Activated CD4-positive, alpha-beta memory T cell treated with anti-CD3 and anti-CD28 coated beads, Interleukin-2, amount 10 ng/mL, durations not matched to agents 7 days and 5 days (primary cell): Measurements from ENCODE around the gene HDAC1. TPM values are rescaled to one million over a fixed set of nuclear protein-coding genes. Genes with fewer than 3 reads are reported as not detected.

Source experiments
- CTCF ChIA-PET: fragments of 350-600 bp; sonication (Branson Sonifier 250); formaldehyde crosslinking; loops from one replicate; lab custom pipeline; 2021; ENCODE audit warnings: antibody characterized with exemption, inconsistent platforms; lab: Charles Lee
- POLR2A ChIA-PET: fragments of 350-600 bp; sonication (Branson Sonifier 250); formaldehyde crosslinking; loops from one replicate; lab custom pipeline; 2021; ENCODE audit warnings: antibody characterized with exemption; lab: Charles Lee
- DNase-seq: peaks from one replicate; pipeline ENCODE4 v3.0.0-alpha.2; 2020
- H3K27ac Mint-ChIP-seq: one replicate; pipeline ENCODE4 v1.8.0; 2021; ENCODE audit warnings: mild to moderate bottlenecking, mixed read lengths
- H3K27me3 Mint-ChIP-seq: one replicate; pipeline ENCODE4 v1.8.0; 2021; ENCODE audit warnings: mixed read lengths
- H3K36me3 Mint-ChIP-seq: one replicate; pipeline ENCODE4 v1.8.0; 2021; ENCODE audit warnings: low read depth, mixed read lengths
- H3K4me1 Mint-ChIP-seq: one replicate; pipeline ENCODE4 v1.8.0; 2021; ENCODE audit warnings: mixed read lengths
- H3K4me3 Mint-ChIP-seq: one replicate; pipeline ENCODE4 v1.8.0; 2021; ENCODE audit warnings: mild to moderate bottlenecking, mixed read lengths
- H3K9me3 Mint-ChIP-seq: one replicate; pipeline ENCODE4 v1.8.0; 2021; ENCODE audit warnings: mixed read lengths
- total RNA-seq, 2 experiments: library from RNA; stranded (reverse); gene quantifications; one replicate each; pipeline ENCODE4 v1.2.3, GENCODE V29; 2021

HDAC1 gene
- total RNA-seq, 2 experiments from 2014 or later = 180 to 185 TPM

- Mint-ChIP-seq H3K4me3 (peak overlapping the region; percentile 5), H3K4me1 (peaks cover 34% of the 10 kb centered on the region), H3K36me3 (peaks cover 61% of the 10 kb centered on the region), H3K9me3 (no peaks in the 10 kb centered on the region), H3K27ac (peak overlapping the region; percentile 17), H3K27me3 (peaks cover 8% of the 10 kb centered on the region)
- CTCF ChIA-PET = interaction anchor here (0.8 to 1.7 kb wide), 2 partner anchors 12 to 14 kb away, joined by 3 to 9 read pairs; no protein-coding TSS in a partner anchor
- POLR2A ChIA-PET = interaction anchor here (1.3 to 2.4 kb wide), 3 partner anchors 11 to 61 kb away, joined by 3 to 14 read pairs (median 6); partner anchors contain the start of gene BSDC1
- no peak for DNase-seq
These were observed 41.5 kb downstream of the HDAC1 start for GRCh38 chr1:32333251-32333963.

DNA sequence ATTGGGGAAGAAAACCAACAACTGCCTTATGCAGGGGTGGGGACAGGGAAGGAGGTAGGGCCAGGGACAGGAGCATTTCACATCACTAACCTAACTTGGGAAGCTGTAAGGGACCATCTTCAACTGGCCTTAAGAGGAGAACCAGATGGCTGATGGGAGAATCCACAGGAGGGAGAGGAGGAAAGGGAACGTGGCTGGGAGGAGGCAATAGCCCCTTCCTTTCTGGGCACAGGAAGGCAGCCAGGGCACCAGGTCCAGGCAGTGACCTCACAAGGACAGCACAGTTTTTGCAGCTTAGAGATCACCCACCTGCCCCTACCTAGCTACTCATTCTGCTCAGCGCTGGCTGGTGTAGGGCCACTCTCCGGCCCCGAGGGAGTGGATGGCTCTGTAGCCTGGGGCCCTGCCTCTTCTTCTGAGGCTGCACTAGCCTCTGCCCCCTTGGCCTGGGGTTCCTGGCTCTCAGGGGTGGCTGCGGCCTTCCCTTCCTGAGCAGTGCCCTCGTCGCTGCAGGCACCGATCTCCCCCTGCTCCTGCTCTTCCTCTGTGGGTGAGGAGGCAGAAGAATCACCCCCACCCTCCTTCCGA is 42.5 kb downstream of the HDAC1 start:
- Mint-ChIP-seq H3K9me3 (no peaks in the 10 kb centered on the region), H3K4me1 (peaks cover 39% of the 10 kb centered on the region), H3K36me3 (peaks cover 52% of the 10 kb centered on the region), H3K27ac (peak overlapping the region; percentile 7), H3K4me3 (peak overlapping the region; percentile 79), H3K27me3 (peaks cover 13% of the 10 kb centered on the region)
- no peak for DNase-seq
- POLR2A ChIA-PET = interaction anchor here (2.4 kb wide), 1 partner anchor 12 kb away, joined by 14 read pairs; no protein-coding TSS in a partner anchor
- CTCF ChIA-PET = interaction anchor here (0.5 kb wide), 2 partner anchors 216 to 227 kb away, joined by 3 read pairs; no protein-coding TSS in a partner anchor

DNA sequence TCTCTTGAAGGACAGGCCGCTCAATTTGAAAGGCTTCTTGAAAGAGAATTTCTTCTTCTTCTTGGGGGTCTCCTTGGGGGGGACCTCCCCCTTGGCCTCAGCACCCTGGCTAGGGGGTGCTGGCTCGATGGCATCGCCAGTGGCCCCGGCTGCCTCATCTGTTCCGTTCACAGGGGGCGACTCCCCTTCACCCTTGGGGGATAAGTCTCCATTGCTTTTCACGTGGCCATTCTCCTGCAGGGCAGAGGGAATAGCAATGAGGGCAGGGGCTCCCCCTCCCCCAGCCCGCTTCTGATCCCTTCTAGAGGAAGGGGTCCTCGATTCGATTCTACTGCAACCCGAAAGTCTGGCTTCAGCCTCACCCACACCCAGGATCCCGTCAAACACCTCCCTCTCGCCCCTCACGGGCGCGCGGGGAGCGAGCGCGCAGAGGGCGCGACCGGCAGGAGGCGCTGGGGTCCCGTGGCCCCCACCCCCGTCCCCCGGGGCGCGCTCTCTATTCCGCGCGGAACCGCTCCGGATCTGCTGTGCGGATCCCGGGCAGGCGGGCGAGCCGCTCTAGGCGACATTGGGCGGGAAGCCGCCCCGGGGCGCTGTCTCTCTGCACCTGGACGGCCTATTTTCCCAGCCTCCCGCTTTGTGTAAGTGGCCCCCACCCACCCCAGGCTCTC is 43.1 kb downstream of the HDAC1 start:
- H3K9me3 Mint-ChIP-seq = no peaks in the 10 kb centered on the region
- peak overlapping the region; percentile 13 for H3K27ac Mint-ChIP-seq
- POLR2A ChIA-PET = interaction anchor here (0.9 to 3.4 kb wide), 13 partner anchors 11 to 139 kb away, joined by 3 to 41 read pairs (median 14); partner anchors contain the start of genes BSDC1, HDAC1 and LCK
- H3K36me3 Mint-ChIP-seq = peaks cover 46% of the 10 kb centered on the region
- CTCF ChIA-PET = interaction anchor here (0.6 to 1.3 kb wide), 7 partner anchors 14 to 159 kb away, joined by 3 to 8 read pairs (median 4); no protein-coding TSS in a partner anchor
- peaks cover 37% of the 10 kb centered on the region for H3K4me1 Mint-ChIP-seq
- H3K4me3 Mint-ChIP-seq = peak overlapping the region; percentile 79
- DNase-seq = peak; percentile 62
- peaks cover 13% of the 10 kb centered on the region for H3K27me3 Mint-ChIP-seq

GRCh38 chr1:32335535-32335789 is 43.6 kb downstream of the HDAC1 start:
- Mint-ChIP-seq H3K9me3 (no peaks in the 10 kb centered on the region), H3K27me3 (peaks cover 13% of the 10 kb centered on the region), H3K36me3 (peaks cover 41% of the 10 kb centered on the region), H3K4me3 (no peak overlapping the region), H3K27ac (no peak overlapping the region), H3K4me1 (peaks cover 37% of the 10 kb centered on the region)
- no peak for DNase-seq
- CTCF ChIA-PET = interaction anchor here (0.5 to 2.2 kb wide), 18 partner anchors 10 to 228 kb away, joined by 3 to 16 read pairs (median 4); partner anchors contain the start of gene KPNA6
- POLR2A ChIA-PET = interaction anchor here (0.9 to 3.4 kb wide), 19 partner anchors 11 to 315 kb away, joined by 3 to 41 read pairs (median 7); partner anchors contain the start of genes BSDC1, HDAC1, IQCC and LCK

DNA sequence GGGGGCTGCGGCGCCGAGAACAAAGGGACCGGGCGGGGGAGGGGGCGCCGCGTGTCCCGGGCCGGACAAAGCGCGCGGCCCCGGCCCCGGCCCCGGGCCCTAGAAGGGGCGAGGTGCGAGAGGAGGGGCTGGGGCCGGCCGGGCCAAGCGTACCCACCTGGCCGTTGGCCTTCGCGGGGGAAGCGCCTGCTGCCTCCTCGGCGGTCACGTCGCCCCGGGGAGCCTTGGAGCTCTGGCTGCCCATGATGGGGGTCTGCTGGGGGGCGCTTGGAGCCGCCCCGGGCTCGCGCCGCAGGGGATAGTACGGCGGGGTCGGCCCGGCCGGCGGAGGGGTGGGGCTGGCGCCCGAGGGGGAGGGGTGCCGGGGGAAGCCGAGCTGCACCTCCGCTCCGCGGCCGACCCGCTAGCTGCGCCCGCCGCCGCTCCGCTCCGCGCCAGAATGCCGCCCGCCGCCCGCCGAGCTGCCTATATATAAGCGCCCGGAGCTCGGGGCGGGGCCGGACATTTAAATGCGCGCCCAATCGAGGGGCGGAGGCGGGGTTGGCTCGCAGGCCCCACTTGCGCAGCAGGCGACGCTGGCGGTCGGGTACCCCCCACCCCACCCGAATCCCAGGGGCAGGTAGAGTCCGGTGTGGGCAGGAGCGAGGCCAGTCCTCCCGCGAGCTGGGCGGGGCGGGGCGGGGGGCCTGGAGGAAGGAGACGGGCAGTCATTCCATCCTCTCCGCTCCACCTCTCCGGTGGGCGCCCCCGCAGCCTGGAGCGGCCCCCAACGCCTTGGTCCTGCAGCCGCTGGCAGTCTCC is 44.1 kb downstream of the HDAC1 start, which contains the start of gene MARCKSL1:
Gene MARCKSL1, minus strand, starts transcription at position 444 of the 801 bp plus-strand sequence. Its CDS starts 200 bp downstream, at position 244.
- Mint-ChIP-seq H3K27me3 (peaks cover 13% of the 10 kb centered on the region), H3K36me3 (peaks cover 36% of the 10 kb centered on the region), H3K9me3 (no peaks in the 10 kb centered on the region), H3K4me1 (peaks cover 37% of the 10 kb centered on the region), H3K4me3 (peak within 1 kb of the TSS; percentile 79), H3K27ac (peak within 1 kb of the TSS; percentile 13)
- peak; percentile 82 for DNase-seq
- ChIA-PET POLR2A (interaction anchor here (0.6 to 3.4 kb wide), 24 partner anchors 10 to 481 kb away, joined by 3 to 41 read pairs (median 4); partner anchors contain the start of genes BSDC1, HDAC1, IQCC and LCK), CTCF (interaction anchor here (0.5 to 2.2 kb wide), 21 partner anchors 9 to 228 kb away, joined by 3 to 16 read pairs (median 4); partner anchors contain the start of genes BSDC1 and KPNA6)

- peak overlapping the region; percentile 27 for H3K4me3 Mint-ChIP-seq
- H3K36me3 Mint-ChIP-seq = peaks cover 30% of the 10 kb centered on the region
- no peak overlapping the region for H3K27ac Mint-ChIP-seq
- no peaks in the 10 kb centered on the region for H3K9me3 Mint-ChIP-seq
- H3K27me3 Mint-ChIP-seq = peaks cover 13% of the 10 kb centered on the region
- CTCF ChIA-PET = interaction anchor here (0.6 to 2.2 kb wide), 16 partner anchors 8 to 229 kb away, joined by 3 to 16 read pairs (median 4); partner anchors contain the start of genes BSDC1 and KPNA6
- no peak for DNase-seq
- POLR2A ChIA-PET = interaction anchor here (0.6 to 3.4 kb wide), 24 partner anchors 10 to 480 kb away, joined by 3 to 41 read pairs (median 4); partner anchors contain the start of genes BSDC1, HDAC1, IQCC and LCK
- H3K4me1 Mint-ChIP-seq = peaks cover 38% of the 10 kb centered on the region
These were observed 44.7 kb downstream of the HDAC1 start for GRCh38 chr1:32336591-32336932.

DNA sequence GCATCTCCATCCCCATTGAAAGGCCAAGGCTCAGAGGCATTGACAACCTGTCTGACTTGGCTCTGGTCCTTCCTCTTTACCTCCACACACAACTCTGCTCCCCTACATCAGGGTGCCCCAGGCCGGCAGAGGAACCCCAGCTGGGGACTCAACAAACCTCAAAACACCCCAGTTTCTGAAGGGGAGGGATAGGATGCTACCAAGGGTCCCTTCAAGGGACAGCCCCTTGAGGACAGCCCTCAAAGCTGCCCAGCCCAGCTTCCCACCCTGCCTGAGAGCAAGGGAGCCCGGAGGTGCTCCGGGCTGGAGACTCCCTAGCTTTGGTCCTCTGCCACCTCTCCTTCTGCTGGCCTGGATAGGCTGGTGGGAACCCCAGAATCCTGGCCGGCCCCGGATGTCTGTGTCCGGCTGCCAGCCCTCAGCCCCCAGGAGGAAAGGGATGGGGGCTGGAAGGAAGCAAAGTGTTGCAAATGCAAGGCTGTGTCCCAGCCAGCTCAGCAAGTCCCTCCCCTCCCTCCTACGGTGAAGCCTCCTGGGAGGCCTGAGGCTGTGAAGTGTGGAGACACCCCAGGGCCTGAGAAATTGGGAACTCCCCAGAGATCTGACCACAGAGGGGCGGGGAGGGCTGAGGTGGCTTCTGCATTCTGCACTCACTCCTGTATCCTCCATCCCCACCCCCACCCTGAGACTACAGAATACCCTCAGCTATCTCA is 45.2 kb downstream of the HDAC1 start:
- Mint-ChIP-seq H3K9me3 (no peaks in the 10 kb centered on the region), H3K27me3 (peaks cover 13% of the 10 kb centered on the region), H3K27ac (no peak overlapping the region), H3K4me3 (peak overlapping the region; percentile 27), H3K4me1 (peaks cover 40% of the 10 kb centered on the region), H3K36me3 (peaks cover 24% of the 10 kb centered on the region)
- peak; percentile 59 for DNase-seq
- ChIA-PET POLR2A (interaction anchor here (0.7 to 3.4 kb wide), 19 partner anchors 9 to 480 kb away, joined by 3 to 41 read pairs (median 4); partner anchors contain the start of genes BSDC1, HDAC1, LCK and YARS1), CTCF (interaction anchor here (0.6 to 2.2 kb wide), 7 partner anchors 13 to 373 kb away, joined by 3 to 16 read pairs (median 3); no protein-coding TSS in a partner anchor)

DNA sequence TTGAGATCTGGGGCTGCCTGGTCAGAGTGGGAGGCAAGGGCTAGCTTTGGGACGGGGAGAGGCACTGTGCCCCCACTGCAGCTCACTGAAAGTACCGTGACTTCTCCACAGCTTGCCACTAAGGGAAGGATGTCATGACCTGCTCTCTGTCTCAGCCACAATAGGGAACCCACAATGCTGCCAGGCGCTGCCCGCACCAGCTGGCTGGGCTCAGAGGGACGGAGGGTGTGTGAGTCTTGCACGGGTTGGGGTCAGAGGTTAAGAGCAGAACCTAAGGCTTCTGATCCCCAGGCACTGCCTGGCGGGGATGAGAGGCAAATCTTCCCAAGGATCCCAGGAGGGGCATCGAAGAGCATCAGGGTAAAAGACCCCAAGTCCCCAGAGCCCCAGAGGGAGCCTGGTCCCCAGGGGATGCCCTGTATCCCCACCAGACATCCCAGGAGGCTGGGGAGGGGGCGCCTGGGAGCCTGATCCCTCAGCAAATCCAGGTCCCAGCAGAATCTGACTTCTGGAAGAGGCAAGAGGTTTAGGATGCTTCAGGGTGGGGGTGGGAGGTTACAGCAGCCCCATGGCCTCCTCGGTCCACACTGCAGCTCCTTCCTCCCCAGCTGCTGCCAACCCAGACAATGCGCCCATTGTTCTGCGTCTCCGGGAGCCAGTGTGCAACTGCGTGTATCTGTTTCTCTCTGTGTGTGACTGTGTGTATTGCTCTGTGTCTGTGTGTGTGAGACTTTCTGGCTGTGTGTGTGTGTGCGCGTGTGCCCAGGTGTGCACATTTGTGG is 46.2 kb downstream of the HDAC1 start:
- Mint-ChIP-seq H3K27ac (no peak overlapping the region), H3K27me3 (peaks cover 13% of the 10 kb centered on the region), H3K4me1 (peaks cover 47% of the 10 kb centered on the region), H3K9me3 (no peaks in the 10 kb centered on the region), H3K4me3 (no peak overlapping the region), H3K36me3 (peaks cover 16% of the 10 kb centered on the region)
- ChIA-PET POLR2A (interaction anchor here (0.8 to 3.4 kb wide), 9 partner anchors 8 to 142 kb away, joined by 3 to 41 read pairs (median 3); partner anchors contain the start of genes BSDC1, HDAC1 and LCK), CTCF (interaction anchor here (0.6 to 2.2 kb wide), 3 partner anchors 13 to 238 kb away, joined by 3 to 16 read pairs (median 3); no protein-coding TSS in a partner anchor)
- DNase-seq = peak; percentile 50

GRCh38 chr1:32338637-32339145 is 46.8 kb downstream of the HDAC1 start:
- ChIA-PET POLR2A (interaction anchor here (1.5 kb wide), 1 partner anchor 14 kb away, joined by 3 read pairs; no protein-coding TSS in a partner anchor), CTCF (no interaction called here)
- H3K4me3 Mint-ChIP-seq = no peak overlapping the region
- peaks cover 13% of the 10 kb centered on the region for H3K27me3 Mint-ChIP-seq
- H3K27ac Mint-ChIP-seq = no peak overlapping the region
- peaks cover 46% of the 10 kb centered on the region for H3K4me1 Mint-ChIP-seq
- no peak for DNase-seq
- no peaks in the 10 kb centered on the region for H3K9me3 Mint-ChIP-seq
- H3K36me3 Mint-ChIP-seq = peaks cover 10% of the 10 kb centered on the region

DNA sequence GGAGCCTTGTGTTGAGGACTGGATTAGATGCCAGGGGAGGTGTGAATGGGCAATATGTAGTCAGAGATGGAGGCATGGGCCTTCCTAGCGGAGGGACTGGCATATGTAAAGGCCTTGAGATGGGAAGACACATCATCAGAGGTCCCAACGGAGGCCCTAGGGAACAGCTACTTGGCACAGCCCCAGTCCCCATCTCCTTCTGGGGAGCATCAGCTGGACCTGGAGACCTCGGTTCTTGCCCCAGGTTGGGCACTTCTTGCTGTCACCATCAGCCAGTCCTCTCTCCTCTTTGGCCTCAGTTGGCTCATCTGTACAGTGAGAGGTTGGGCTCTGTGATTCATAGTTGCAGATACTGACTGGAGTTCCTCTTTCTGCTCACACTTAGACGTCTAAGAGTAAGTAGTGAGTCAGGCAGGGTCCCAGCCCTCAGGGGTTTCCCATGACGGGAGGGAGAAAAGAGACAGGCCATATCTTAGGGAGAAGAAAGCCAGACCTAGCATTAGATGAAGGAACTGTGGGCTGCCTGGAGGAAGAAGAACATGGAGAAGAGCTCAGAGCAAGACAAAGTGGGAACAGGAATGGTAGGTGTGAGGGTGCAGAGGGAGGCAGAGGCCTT is 47.6 kb downstream of the HDAC1 start:
- no peak for DNase-seq
- Mint-ChIP-seq H3K27ac (no peak overlapping the region), H3K36me3 (peaks cover 4% of the 10 kb centered on the region), H3K9me3 (no peaks in the 10 kb centered on the region), H3K4me3 (no peak overlapping the region), H3K4me1 (peaks cover 40% of the 10 kb centered on the region), H3K27me3 (peaks cover 9% of the 10 kb centered on the region)
- CTCF ChIA-PET = no interaction called here
- POLR2A ChIA-PET = interaction anchor here (1.5 kb wide), 1 partner anchor 14 kb away, joined by 3 read pairs; no protein-coding TSS in a partner anchor
